Ishikawa (cell line): ENCODE results near the gene ACSL4.

ENCODE experiments used
- CEBPB ChIP-seq: IDR thresholded peaks from 2 replicates; pipeline ENCODE4 v1.6.1; 2012
- CREB1 ChIP-seq: IDR thresholded peaks from 2 replicates; pipeline ENCODE4 v1.6.1; 2012; ENCODE audit warnings: low read depth
- EGR1 ChIP-seq: IDR thresholded peaks from 2 replicates; pipeline ENCODE4 v1.6.1; 2012
- EP300 ChIP-seq: IDR thresholded peaks from 2 replicates; pipeline ENCODE4 v1.6.1; 2012; ENCODE audit warnings: borderline replicate concordance
- FOXM1 ChIP-seq: IDR thresholded peaks from 2 replicates; pipeline ENCODE4 v1.6.1; 2012; ENCODE audit warnings: low read depth, borderline replicate concordance
- NFIC ChIP-seq: IDR thresholded peaks from 2 replicates; pipeline ENCODE4 v1.6.1; 2012
- RAD21 ChIP-seq: IDR thresholded peaks from 2 replicates; pipeline ENCODE4 v1.6.1; 2012; ENCODE audit warnings: low read depth
- REST ChIP-seq: IDR thresholded peaks from 2 replicates; pipeline ENCODE4 v1.6.1; 2012; ENCODE audit warnings: low read depth, mild to moderate bottlenecking
- TAF1 ChIP-seq: IDR thresholded peaks from 2 replicates; pipeline ENCODE4 v1.6.1; 2012; ENCODE audit warnings: low read depth, mild to moderate bottlenecking
- TCF12 ChIP-seq: IDR thresholded peaks from 2 replicates; pipeline ENCODE4 v1.6.1; 2012; ENCODE audit warnings: low read depth
- TEAD4 ChIP-seq: IDR thresholded peaks from 2 replicates; pipeline ENCODE4 v1.6.1; 2012
- USF1 ChIP-seq: IDR thresholded peaks from 2 replicates; pipeline ENCODE4 v1.6.1; 2012
- YY1 ChIP-seq: IDR thresholded peaks from 2 replicates; pipeline ENCODE4 v1.6.1; 2012; ENCODE audit warnings: low read depth
- ZBTB7A ChIP-seq: IDR thresholded peaks from 2 replicates; pipeline ENCODE4 v1.6.1; 2012; ENCODE audit warnings: low read depth
- TF ChIP-seq, protein P1 (sequence below): IDR thresholded peaks from 2 replicates; pipeline ENCODE4 v1.6.1; 2012

ACSL4 gene

GRCh38 chrX:109622270-109622669 is 110.8 kb downstream of the ACSL4 start:
- TF ChIP-seq, protein P1, sequence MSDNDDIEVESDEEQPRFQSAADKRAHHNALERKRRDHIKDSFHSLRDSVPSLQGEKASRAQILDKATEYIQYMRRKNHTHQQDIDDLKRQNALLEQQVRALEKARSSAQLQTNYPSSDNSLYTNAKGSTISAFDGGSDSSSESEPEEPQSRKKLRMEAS: no peak
- no peak for TF ChIP-seq FOXM1
- no peak for TF ChIP-seq USF1
- no peak for TF ChIP-seq YY1
- TF ChIP-seq ZBTB7A: no peak
- no peak for TF ChIP-seq TCF12
- no peak for TF ChIP-seq CEBPB
- no peak for TF ChIP-seq NFIC
- no peak for TF ChIP-seq TAF1
- TF ChIP-seq EGR1: no peak
- TF ChIP-seq CREB1: no peak
- TF ChIP-seq TEAD4: no peak
- no peak for TF ChIP-seq REST
- TF ChIP-seq EP300: no peak
- no peak for TF ChIP-seq RAD21

GRCh38 chrX:109619771-109620170 is 113.3 kb downstream of the ACSL4 start:
- TF ChIP-seq FOXM1: no peak
- no peak for TF ChIP-seq EP300
- no peak for TF ChIP-seq REST
- no peak for TF ChIP-seq NFIC
- TF ChIP-seq YY1: no peak

GRCh38 chrX:109614951-109615350 is 118.1 kb downstream of the ACSL4 start:
- TF ChIP-seq NFIC (no peak), EP300 (no peak)

- TF ChIP-seq CREB1 (no peak), ZBTB7A (no peak), TEAD4 (no peak), EP300 (no peak), FOXM1 (no peak), TCF12 (no peak), USF1 (no peak), REST (no peak), CEBPB (no peak), RAD21 (no peak), YY1 (no peak), TAF1 (no peak), EGR1 (no peak), NFIC (no peak)
- TF ChIP-seq, protein P1: no peak
These were observed 131.6 kb downstream of the ACSL4 start for GRCh38 chrX:109601486-109601885.

DNA sequence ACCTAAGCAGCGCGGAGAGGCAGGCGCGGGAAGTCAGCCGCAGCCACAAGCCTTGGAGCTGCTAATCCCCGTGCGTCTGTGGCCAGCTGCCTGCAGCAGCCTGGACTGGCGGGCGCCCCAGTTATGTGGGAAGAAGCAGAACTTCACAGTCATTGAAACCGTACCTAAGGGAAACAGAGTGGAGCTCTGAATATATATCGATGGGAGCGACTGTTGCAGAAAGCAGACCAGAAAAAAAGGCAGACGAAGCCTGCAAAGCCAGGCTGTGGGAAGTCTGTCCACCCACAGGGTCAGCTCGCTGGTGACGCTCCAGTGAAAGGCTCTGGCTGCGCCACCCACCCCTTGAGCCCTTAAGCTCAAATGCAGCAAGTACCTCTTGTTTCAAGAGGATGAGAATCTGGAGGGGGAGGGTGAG is 132.8 kb downstream of the ACSL4 start:
- TF ChIP-seq USF1 (no peak), EGR1 (no peak), FOXM1 (no peak), YY1 (no peak), TCF12 (no peak), EP300 (no peak), TEAD4 (no peak), ZBTB7A (no peak), CEBPB (no peak), CREB1 (no peak), REST (no peak)
- TF ChIP-seq, protein P1: no peak
